ENCODE data around the gene TPPP. TPM values are rescaled to one million over a fixed set of nuclear protein-coding genes. Genes with fewer than 3 reads are reported as not detected.

The TPPP gene
- total and polyA plus RNA-seq, 2 of the 13 experiments (the other 11 are each of a cell fraction or from before 2014, with no cell fraction given): 0.07 TPM; not detected in 1

GRCh38 chr5:672329-673160 is 20.6 kb downstream of the TPPP start (continued):
- TF ChIP-seq AGO1 (IDR thresholded peaks at IDR 0.05; ENCODE audit: low read depth, low read length, poor library complexity, severe bottlenecking): peak; percentile 93
- TF ChIP-seq RFX1 (IDR thresholded peaks at IDR 0.05): peak; percentile 96
- peak; percentile 96 for TF ChIP-seq RBM22 (optimal IDR thresholded peaks at IDR 0.05; ENCODE audit: low read length)
- TF ChIP-seq RBAK (CRISPR knock-in tag; IDR thresholded peaks at IDR 0.05): no peak
- no peak for TF ChIP-seq U2AF1 (optimal IDR thresholded peaks at IDR 0.05; ENCODE audit: low read depth, low read length)
- peak; percentile 78 for TF ChIP-seq AGO2 (optimal IDR thresholded peaks at IDR 0.05; ENCODE audit: low read depth, low read length)
- TF ChIP-seq ZNF746 (CRISPR knock-in tag; IDR thresholded peaks at IDR 0.05): no peak
- no peak for TF ChIP-seq RFXAP (CRISPR knock-in tag; IDR thresholded peaks at IDR 0.05; ENCODE audit: borderline replicate concordance)
- no peak for TF ChIP-seq SOX13 (IDR thresholded peaks at IDR 0.05)
- peak in 1 of 2 experiments; percentile 29; a peak in 1 of 4 replicates for TF ChIP-seq SOX13 (CRISPR knock-in tag; conservative IDR thresholded peaks at IDR 0.05 in 1 of 2, IDR thresholded peaks at IDR 0.05 in 1 of 2)
- no peak for TF ChIP-seq PHF20 (CRISPR knock-in tag; IDR thresholded peaks at IDR 0.05)
- TF ChIP-seq MAFF (IDR thresholded peaks at IDR 0.05; ENCODE audit: low read depth, low read length): 0 out of 2 replicates have a peak, but pooled peaks have one; percentile 28
- TF ChIP-seq LCORL (IDR thresholded peaks at IDR 0.05): no peak
- TF ChIP-seq LCORL (CRISPR knock-in tag; IDR thresholded peaks at IDR 0.05): no peak
- no peak for TF ChIP-seq KLF12 (CRISPR knock-in tag; IDR thresholded peaks at IDR 0.05; ENCODE audit: borderline replicate concordance)
- no peak for TF ChIP-seq ZNF75D (CRISPR knock-in tag; IDR thresholded peaks at IDR 0.05; ENCODE audit: borderline replicate concordance)
- TF ChIP-seq TP53 (CRISPR knock-in tag; conservative IDR thresholded peaks at IDR 0.05): no peak
- no peak for TF ChIP-seq SP140L (CRISPR knock-in tag; IDR thresholded peaks at IDR 0.05; ENCODE audit: borderline replicate concordance)
- TF ChIP-seq, protein P1, sequence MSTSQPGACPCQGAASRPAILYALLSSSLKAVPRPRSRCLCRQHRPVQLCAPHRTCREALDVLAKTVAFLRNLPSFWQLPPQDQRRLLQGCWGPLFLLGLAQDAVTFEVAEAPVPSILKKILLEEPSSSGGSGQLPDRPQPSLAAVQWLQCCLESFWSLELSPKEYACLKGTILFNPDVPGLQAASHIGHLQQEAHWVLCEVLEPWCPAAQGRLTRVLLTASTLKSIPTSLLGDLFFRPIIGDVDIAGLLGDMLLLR (CRISPR knock-in tag; IDR thresholded peaks at IDR 0.05): no peak
- TF ChIP-seq TFDP1 (CRISPR knock-in tag; IDR thresholded peaks at IDR 0.05; ENCODE audit: borderline replicate concordance): no peak
- TF ChIP-seq, protein P2, sequence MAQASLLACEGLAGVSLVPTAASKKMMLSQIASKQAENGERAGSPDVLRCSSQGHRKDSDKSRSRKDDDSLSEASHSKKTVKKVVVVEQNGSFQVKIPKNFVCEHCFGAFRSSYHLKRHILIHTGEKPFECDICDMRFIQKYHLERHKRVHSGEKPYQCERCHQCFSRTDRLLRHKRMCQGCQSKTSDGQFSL (CRISPR knock-in tag; IDR thresholded peaks at IDR 0.05): no peak
- TF ChIP-seq FOXP1 (IDR thresholded peaks at IDR 0.05): no peak
- no peak for TF ChIP-seq FOXP1 (CRISPR knock-in tag; IDR thresholded peaks at IDR 0.05)
- peak; percentile 11; the same call in 1 of the 2 replicates for TF ChIP-seq ZNF326 (CRISPR knock-in tag; IDR thresholded peaks at IDR 0.05; ENCODE audit: borderline replicate concordance)
- TF ChIP-seq, protein P3, sequence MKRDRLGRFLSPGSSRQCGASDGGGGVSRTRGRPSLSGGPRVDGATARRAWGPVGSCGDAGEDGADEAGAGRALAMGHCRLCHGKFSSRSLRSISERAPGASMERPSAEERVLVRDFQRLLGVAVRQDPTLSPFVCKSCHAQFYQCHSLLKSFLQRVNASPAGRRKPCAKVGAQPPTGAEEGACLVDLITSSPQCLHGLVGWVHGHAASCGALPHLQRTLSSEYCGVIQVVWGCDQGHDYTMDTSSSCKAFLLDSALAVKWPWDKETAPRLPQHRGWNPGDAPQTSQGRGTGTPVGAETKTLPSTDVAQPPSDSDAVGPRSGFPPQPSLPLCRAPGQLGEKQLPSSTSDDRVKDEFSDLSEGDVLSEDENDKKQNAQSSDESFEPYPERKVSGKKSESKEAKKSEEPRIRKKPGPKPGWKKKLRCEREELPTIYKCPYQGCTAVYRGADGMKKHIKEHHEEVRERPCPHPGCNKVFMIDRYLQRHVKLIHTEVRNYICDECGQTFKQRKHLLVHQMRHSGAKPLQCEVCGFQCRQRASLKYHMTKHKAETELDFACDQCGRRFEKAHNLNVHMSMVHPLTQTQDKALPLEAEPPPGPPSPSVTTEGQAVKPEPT (CRISPR knock-in tag; IDR thresholded peaks at IDR 0.05; ENCODE audit: low read depth): no peak
- TF ChIP-seq NCOA2 (CRISPR knock-in tag; IDR thresholded peaks at IDR 0.05): no peak
- no peak for TF ChIP-seq SOX6 (IDR thresholded peaks at IDR 0.05)
- no peak for TF ChIP-seq SOX6 (CRISPR knock-in tag; IDR thresholded peaks at IDR 0.05)

Measured in HepG2 (cell line).